ENCODE data around the gene ADK.

DNA sequence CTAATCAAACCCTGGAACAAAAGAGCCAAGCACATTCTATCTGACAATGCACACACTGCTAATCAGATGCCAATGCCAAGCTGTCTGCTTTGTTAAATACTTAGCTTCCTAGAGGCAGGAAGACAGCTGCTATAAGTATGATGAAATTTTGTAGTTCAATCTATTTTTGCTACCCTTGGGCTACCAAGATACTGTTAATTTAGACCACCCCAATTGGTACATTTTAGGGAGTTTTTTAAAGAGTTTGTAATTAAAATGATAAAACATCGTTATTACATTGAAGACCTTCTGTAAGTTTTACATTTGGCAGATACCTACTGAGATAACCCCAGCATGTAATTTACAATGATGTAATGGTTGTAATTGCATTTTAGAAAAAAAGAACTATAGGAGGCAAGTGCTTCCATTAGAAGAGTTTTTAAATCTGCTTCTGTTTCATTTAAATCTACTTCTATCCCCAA lies 268.5 kb downstream of the ADK start:
- no peak for TF ChIP-seq POLR2A (IDR thresholded peaks at IDR 0.05)
- TF ChIP-seq, protein P1, sequence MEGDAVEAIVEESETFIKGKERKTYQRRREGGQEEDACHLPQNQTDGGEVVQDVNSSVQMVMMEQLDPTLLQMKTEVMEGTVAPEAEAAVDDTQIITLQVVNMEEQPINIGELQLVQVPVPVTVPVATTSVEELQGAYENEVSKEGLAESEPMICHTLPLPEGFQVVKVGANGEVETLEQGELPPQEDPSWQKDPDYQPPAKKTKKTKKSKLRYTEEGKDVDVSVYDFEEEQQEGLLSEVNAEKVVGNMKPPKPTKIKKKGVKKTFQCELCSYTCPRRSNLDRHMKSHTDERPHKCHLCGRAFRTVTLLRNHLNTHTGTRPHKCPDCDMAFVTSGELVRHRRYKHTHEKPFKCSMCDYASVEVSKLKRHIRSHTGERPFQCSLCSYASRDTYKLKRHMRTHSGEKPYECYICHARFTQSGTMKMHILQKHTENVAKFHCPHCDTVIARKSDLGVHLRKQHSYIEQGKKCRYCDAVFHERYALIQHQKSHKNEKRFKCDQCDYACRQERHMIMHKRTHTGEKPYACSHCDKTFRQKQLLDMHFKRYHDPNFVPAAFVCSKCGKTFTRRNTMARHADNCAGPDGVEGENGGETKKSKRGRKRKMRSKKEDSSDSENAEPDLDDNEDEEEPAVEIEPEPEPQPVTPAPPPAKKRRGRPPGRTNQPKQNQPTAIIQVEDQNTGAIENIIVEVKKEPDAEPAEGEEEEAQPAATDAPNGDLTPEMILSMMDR (IDR thresholded peaks at IDR 0.05): no peak

Data from breast epithelium (tissue), 3 donors.